ENCODE results near the gene EFHB.

- TF ChIP-seq CTCF (conservative IDR thresholded peaks at IDR 0.05; ENCODE audit: low read length) (no peak), EZH2phosphoT487 (IDR thresholded peaks at IDR 0.05; ENCODE audit: borderline replicate concordance, low read depth, low read length) (no peak)
Measured at GRCh38 chr3:19970327-19970726, 36.3 kb upstream of the EFHB start.
